Activated CD4-positive, alpha-beta memory T cell treated with anti-CD3 and anti-CD28 coated beads for 36 hours (primary cell): Measurements from ENCODE around the gene MED12L. TPM values are rescaled to one million over a fixed set of nuclear protein-coding genes. Genes with fewer than 3 reads are reported as not detected.

ENCODE experiments used
- CTCF ChIA-PET: fragments of 350-600 bp; sonication (Branson Sonifier 250); formaldehyde crosslinking; loops from one replicate; lab custom pipeline; 2021; ENCODE audit warnings: antibody characterized with exemption, inconsistent platforms; lab: Charles Lee
- POLR2A ChIA-PET: fragments of 350-600 bp; sonication (Branson Sonifier 250); formaldehyde crosslinking; loops from one replicate; lab custom pipeline; 2021; ENCODE audit warnings: antibody characterized with exemption; lab: Charles Lee
- DNase-seq: peaks from one replicate; pipeline ENCODE4 v3.0.0-alpha.2; 2020
- H3K27ac Mint-ChIP-seq: one replicate; pipeline ENCODE4 v1.8.0; 2021; ENCODE audit warnings: mixed read lengths
- H3K27me3 Mint-ChIP-seq: one replicate; pipeline ENCODE4 v1.8.0; 2021; ENCODE audit warnings: mixed read lengths
- H3K36me3 Mint-ChIP-seq: one replicate; pipeline ENCODE4 v1.8.0; 2021; ENCODE audit warnings: mixed read lengths
- H3K4me1 Mint-ChIP-seq: one replicate; pipeline ENCODE4 v1.8.0; 2021; ENCODE audit warnings: low read depth, mixed read lengths
- H3K4me3 Mint-ChIP-seq: one replicate; pipeline ENCODE4 v1.8.0; 2021; ENCODE audit warnings: mild to moderate bottlenecking, mixed read lengths
- H3K9me3 Mint-ChIP-seq: one replicate; pipeline ENCODE4 v1.8.0; 2021; ENCODE audit warnings: mixed read lengths
- intact Hi-C: fragments of 100-400 bp; cut with micrococcal nuclease; formaldehyde crosslinking; loops from one replicate; pipeline ENCODE4 v1.15.1; 2023
- total RNA-seq, 2 experiments: library from RNA; stranded (reverse); gene quantifications; one replicate each; pipeline ENCODE4 v1.2.3, GENCODE V29; 2021

MED12L gene
- total RNA-seq, 2 experiments from 2014 or later: 1.5 TPM

- Mint-ChIP-seq H3K9me3 (no peaks in the 10 kb centered on the region), H3K4me1 (peaks cover 28% of the 10 kb centered on the region), H3K36me3 (no peaks in the 10 kb centered on the region), H3K4me3 (no peak overlapping the region), H3K27ac (peak overlapping the region; percentile 62), H3K27me3 (no peaks in the 10 kb centered on the region)
- ChIA-PET POLR2A (interaction anchor here (1.0 to 1.4 kb wide), 3 partner anchors 22 to 100 kb away, joined by 3 to 4 read pairs (median 3); partner anchors contain the start of gene GPR87), CTCF (interaction anchor here (0.7 to 9.6 kb wide), 15 partner anchors 15 to 127 kb away, joined by 3 to 157 read pairs (median 5); partner anchors contain the start of gene GPR171)
- DNase-seq: no peak
- intact Hi-C loops: loop anchor here (1.0 to 10.0 kb wide), 7 partner anchors 33 to 739 kb away; partner anchors contain the start of genes EIF2A, GPR87, P2RY13 and SERP1
Observed at GRCh38 chr3:151283387-151283786, 197.9 kb downstream of the MED12L start.

DNA sequence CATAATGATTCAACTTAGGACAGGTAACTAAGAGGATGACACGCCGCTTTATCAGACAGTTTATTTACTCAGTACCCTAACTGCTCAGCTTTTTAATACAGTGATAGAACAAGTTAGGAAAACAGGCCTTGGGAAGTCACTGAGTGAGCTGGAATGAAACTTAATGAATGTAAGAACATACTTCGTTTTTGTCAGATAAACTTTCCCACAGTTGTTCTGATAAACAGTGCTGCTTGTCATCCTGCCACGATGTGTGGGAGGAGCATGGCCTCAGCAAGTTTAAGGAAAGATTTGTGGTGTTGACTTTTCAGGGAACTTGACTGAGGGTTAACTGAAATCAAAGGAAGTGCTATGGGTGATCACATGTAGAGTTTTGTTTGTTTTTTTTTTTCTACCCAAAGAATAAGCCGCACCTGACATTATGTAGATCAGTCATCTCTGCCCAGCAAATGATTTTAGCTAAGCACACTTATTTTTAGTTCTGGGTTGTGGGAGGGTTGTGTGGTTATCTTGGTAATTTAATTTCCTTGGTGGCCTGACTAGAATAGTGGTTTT lies 198.5 kb downstream of the MED12L start:
- H3K36me3 Mint-ChIP-seq: no peaks in the 10 kb centered on the region
- H3K27ac Mint-ChIP-seq: peak overlapping the region; percentile 59
- intact Hi-C loops: loop anchor here (1.0 to 10.0 kb wide), 9 partner anchors 21 to 739 kb away; partner anchors contain the start of genes EIF2A, GPR87, P2RY13 and SERP1
- no peaks in the 10 kb centered on the region for H3K27me3 Mint-ChIP-seq
- CTCF ChIA-PET: interaction anchor here (0.7 to 4.6 kb wide), 13 partner anchors 14 to 128 kb away, joined by 3 to 48 read pairs (median 5); no protein-coding TSS in a partner anchor
- no peaks in the 10 kb centered on the region for H3K9me3 Mint-ChIP-seq
- no peak overlapping the region for H3K4me3 Mint-ChIP-seq
- DNase-seq: peak; percentile 67
- peaks cover 22% of the 10 kb centered on the region for H3K4me1 Mint-ChIP-seq
- POLR2A ChIA-PET: interaction anchor here (1.0 to 1.4 kb wide), 5 partner anchors 21 to 100 kb away, joined by 3 to 4 read pairs (median 3); partner anchors contain the start of gene GPR87

GRCh38 chr3:151285940-151286339 lies 200.5 kb downstream of the MED12L start:
- POLR2A ChIA-PET: no interaction called here
- intact Hi-C loops: loop anchor here (2.0 to 10.0 kb wide), 2 partner anchors 199 to 741 kb away; partner anchors contain the start of genes EIF2A and SERP1
- Mint-ChIP-seq H3K4me3 (no peak overlapping the region), H3K4me1 (peaks cover 21% of the 10 kb centered on the region), H3K27ac (no peak overlapping the region), H3K9me3 (no peaks in the 10 kb centered on the region), H3K36me3 (no peaks in the 10 kb centered on the region), H3K27me3 (no peaks in the 10 kb centered on the region)
- no peak for DNase-seq
- CTCF ChIA-PET: interaction anchor here (0.7 to 4.6 kb wide), 7 partner anchors 39 to 137 kb away, joined by 3 to 48 read pairs (median 3); partner anchors contain the start of gene P2RY13

- Mint-ChIP-seq H3K4me3 (no peak overlapping the region), H3K36me3 (no peaks in the 10 kb centered on the region), H3K9me3 (no peaks in the 10 kb centered on the region), H3K27me3 (peaks cover 6% of the 10 kb centered on the region), H3K27ac (no peak overlapping the region), H3K4me1 (peaks cover under 1% of the 10 kb centered on the region)
- no peak for DNase-seq
- POLR2A ChIA-PET: no interaction called here
- intact Hi-C loops: loop anchor here (10.0 kb wide), 1 partner anchor 745 kb away; the partner anchor contains the start of genes EIF2A and SERP1
- CTCF ChIA-PET: interaction anchor here (1.0 to 2.0 kb wide), 3 partner anchors 38 to 122 kb away, joined by 4 to 11 read pairs (median 7); no protein-coding TSS in a partner anchor
Observed at GRCh38 chr3:151289445-151289844, 204.0 kb downstream of the MED12L start.

- no peaks in the 10 kb centered on the region for H3K36me3 Mint-ChIP-seq
- DNase-seq: no peak
- H3K9me3 Mint-ChIP-seq: no peaks in the 10 kb centered on the region
- intact Hi-C loops: loop anchor here (1.0 to 2.0 kb wide), 2 partner anchors 37 to 548 kb away; no protein-coding TSS in a partner anchor
- ChIA-PET CTCF (interaction anchor here (1.0 to 1.1 kb wide), 2 partner anchors 14 to 134 kb away, joined by 3 read pairs; no protein-coding TSS in a partner anchor), POLR2A (no interaction called here)
- no peaks in the 10 kb centered on the region for H3K4me1 Mint-ChIP-seq
- H3K4me3 Mint-ChIP-seq: no peak overlapping the region
- H3K27ac Mint-ChIP-seq: no peak overlapping the region
- peaks cover 9% of the 10 kb centered on the region for H3K27me3 Mint-ChIP-seq
Observed at GRCh38 chr3:151290673-151291072, 205.2 kb downstream of the MED12L start.

DNA sequence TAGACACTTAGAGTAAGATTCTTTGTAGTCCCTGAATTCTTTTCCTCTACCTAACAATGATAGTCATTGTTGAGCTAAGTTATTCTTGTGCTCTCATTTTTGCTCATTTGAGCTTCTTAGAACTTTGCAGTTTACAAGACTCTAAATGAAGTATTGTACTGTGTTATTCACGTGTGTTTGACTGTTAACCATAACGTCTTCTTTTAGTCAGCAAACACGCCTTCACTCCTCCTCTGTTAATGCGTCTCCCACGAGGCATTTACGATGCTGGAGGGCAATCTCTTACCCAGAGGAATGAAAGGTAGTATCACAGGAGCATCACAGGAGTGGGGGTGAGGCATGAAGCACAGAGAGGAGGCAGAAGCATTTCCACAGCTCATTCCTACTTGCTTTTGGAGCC lies 207.7 kb downstream of the MED12L start:
- Mint-ChIP-seq H3K27ac (no peak overlapping the region), H3K4me3 (no peak overlapping the region), H3K36me3 (no peaks in the 10 kb centered on the region), H3K27me3 (peaks cover 15% of the 10 kb centered on the region), H3K9me3 (no peaks in the 10 kb centered on the region), H3K4me1 (no peaks in the 10 kb centered on the region)
- intact Hi-C loops: no loop called here
- DNase-seq: no peak
- ChIA-PET POLR2A (interaction anchor here (1.4 kb wide), 1 partner anchor 23 kb away, joined by 4 read pairs; the partner anchor contains the start of gene GPR87), CTCF (interaction anchor here (0.6 to 2.3 kb wide), 6 partner anchors 33 to 716 kb away, joined by 3 to 13 read pairs (median 8); no protein-coding TSS in a partner anchor)

DNA sequence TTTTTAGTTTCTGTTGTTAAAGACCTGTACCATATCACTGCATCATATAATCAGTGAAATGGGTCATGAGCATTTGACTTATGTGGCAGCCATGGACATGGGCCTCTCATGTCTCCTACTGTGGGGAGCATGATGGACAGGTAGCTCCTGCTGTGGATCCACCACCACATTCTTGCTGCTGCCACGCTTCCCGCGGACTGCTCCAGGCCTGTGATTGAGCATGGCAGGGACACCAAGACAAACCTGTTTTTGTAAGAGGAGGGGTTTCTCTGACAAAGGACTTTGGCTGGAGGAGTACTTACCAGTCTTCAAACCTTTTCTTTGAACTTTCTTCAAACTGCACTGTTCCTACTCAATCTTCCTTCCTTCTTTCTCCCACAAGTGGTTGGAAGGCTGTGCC lies 210.8 kb downstream of the MED12L start:
- no peak for DNase-seq
- H3K27ac Mint-ChIP-seq: no peak overlapping the region
- no peak overlapping the region for H3K4me3 Mint-ChIP-seq
- peaks cover 29% of the 10 kb centered on the region for H3K27me3 Mint-ChIP-seq
- H3K9me3 Mint-ChIP-seq: no peaks in the 10 kb centered on the region
- H3K4me1 Mint-ChIP-seq: peaks cover 6% of the 10 kb centered on the region
- H3K36me3 Mint-ChIP-seq: no peaks in the 10 kb centered on the region
- ChIA-PET POLR2A (no interaction called here), CTCF (interaction anchor here (1.3 kb wide), 1 partner anchor 128 kb away, joined by 3 read pairs; no protein-coding TSS in a partner anchor)
- intact Hi-C loops: no loop called here

DNA sequence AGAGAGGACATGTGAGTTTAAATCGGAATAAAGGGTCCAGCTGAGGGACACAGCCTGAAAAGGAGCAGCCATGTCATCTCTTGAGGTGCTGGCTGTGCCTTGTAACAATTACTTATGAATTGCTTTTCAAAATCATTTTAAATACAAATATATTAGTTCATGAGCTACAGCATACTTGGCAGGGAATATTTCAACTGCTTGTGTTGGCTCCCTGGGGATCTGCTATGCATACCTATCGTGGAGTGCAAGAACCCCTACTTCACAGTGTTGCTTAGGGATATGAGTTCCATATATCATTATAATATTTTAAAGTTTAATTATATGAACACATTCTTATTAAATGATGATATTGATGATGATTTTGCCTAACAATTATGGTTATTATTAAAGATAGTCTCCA lies 212.0 kb downstream of the MED12L start:
- Mint-ChIP-seq H3K9me3 (no peaks in the 10 kb centered on the region), H3K4me3 (no peak overlapping the region), H3K4me1 (peaks cover 15% of the 10 kb centered on the region), H3K36me3 (no peaks in the 10 kb centered on the region), H3K27ac (no peak overlapping the region), H3K27me3 (peaks cover 30% of the 10 kb centered on the region)
- CTCF ChIA-PET: interaction anchor here (1.2 to 1.9 kb wide), 3 partner anchors 13 to 171 kb away, joined by 3 to 5 read pairs (median 3); no protein-coding TSS in a partner anchor
- DNase-seq: no peak
- intact Hi-C loops: no loop called here
- POLR2A ChIA-PET: no interaction called here

DNA sequence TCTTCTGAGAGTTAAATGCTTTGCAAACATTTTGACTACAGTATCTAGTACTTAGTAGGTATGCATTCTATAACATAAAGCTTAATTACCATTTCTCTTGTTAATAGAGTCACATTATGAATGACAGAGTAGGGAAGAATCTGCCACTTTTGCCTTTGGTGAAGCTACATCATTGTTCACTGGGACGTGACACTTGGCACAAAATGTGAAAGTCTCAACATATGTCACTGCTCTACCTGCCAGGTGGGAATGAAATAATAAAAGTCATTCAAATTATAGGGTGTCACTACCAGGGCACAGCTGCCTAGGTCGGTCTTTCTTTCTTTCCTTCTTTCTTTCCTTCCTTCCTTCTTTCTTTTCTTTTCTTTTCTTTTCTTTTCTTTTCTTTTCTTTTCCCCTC lies 213.5 kb downstream of the MED12L start:
- intact Hi-C loops: no loop called here
- no peak for DNase-seq
- CTCF ChIA-PET: interaction anchor here (1.3 to 2.4 kb wide), 4 partner anchors 15 to 131 kb away, joined by 3 to 7 read pairs (median 6); no protein-coding TSS in a partner anchor

DNA sequence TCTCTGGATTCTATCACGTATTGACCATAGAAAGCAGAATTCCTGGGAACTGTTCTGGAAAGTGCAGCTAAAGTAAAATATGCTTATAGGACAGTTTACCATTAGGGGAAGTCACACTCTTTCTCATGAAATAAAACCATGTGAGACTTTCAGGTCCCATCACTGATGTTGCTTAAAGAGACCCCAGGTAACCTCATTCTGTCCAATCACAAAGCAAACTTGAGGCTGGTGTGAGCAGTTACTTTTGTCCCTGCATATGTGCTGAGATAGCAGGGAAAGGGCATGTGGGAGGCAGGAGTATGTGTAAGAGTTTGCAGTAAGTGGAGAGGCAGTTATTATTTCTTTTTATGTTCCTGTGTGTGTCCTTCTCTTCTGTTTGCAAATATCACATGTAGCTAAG lies 215.1 kb downstream of the MED12L start:
- CTCF ChIA-PET: interaction anchor here (1.5 to 2.4 kb wide), 2 partner anchors 9 to 132 kb away, joined by 4 to 6 read pairs; no protein-coding TSS in a partner anchor
- intact Hi-C loops: loop anchor here (2.0 kb wide), 1 partner anchor 16 kb away; the partner anchor contains the start of gene GPR87
- Mint-ChIP-seq H3K27ac (no peak overlapping the region), H3K9me3 (no peaks in the 10 kb centered on the region), H3K27me3 (peaks cover 35% of the 10 kb centered on the region), H3K36me3 (no peaks in the 10 kb centered on the region), H3K4me1 (peaks cover 41% of the 10 kb centered on the region), H3K4me3 (no peak overlapping the region)
- DNase-seq: no peak
- POLR2A ChIA-PET: interaction anchor here (0.7 kb wide), 1 partner anchor 99 kb away, joined by 3 read pairs; no protein-coding TSS in a partner anchor

More for the DNA sequence above, 213.5 kb downstream of the MED12L start:
- peaks cover 29% of the 10 kb centered on the region for H3K4me1 Mint-ChIP-seq
- no peaks in the 10 kb centered on the region for H3K36me3 Mint-ChIP-seq
- H3K4me3 Mint-ChIP-seq: no peak overlapping the region
- H3K9me3 Mint-ChIP-seq: no peaks in the 10 kb centered on the region
- H3K27ac Mint-ChIP-seq: no peak overlapping the region
- POLR2A ChIA-PET: interaction anchor here (0.5 kb wide), 1 partner anchor 93 kb away, joined by 3 read pairs; no protein-coding TSS in a partner anchor
- H3K27me3 Mint-ChIP-seq: peaks cover 38% of the 10 kb centered on the region

DNA sequence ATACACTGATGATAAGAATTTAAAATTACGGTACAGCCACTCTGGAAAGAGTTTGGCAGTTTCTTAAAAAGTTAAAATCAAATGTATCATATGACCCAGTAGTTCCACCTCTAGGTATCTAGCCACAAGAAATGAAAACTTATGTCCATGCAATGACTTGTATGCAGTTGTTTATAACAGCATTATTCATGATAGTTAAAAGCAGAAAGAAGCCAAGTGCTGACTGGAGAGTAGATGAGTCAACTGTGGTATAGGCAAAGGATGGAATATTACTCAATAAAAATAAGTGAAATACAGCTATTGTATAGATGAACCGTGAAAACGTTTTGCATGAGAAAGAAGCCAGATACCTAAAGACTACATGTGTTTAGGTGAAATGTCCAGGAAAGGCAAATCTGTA lies 216.3 kb downstream of the MED12L start:
- POLR2A ChIA-PET: no interaction called here

More for the DNA sequence above, 216.3 kb downstream of the MED12L start:
- Mint-ChIP-seq H3K27ac (no peak overlapping the region), H3K4me3 (no peak overlapping the region), H3K27me3 (peaks cover 35% of the 10 kb centered on the region), H3K9me3 (no peaks in the 10 kb centered on the region), H3K36me3 (no peaks in the 10 kb centered on the region), H3K4me1 (peaks cover 52% of the 10 kb centered on the region)
- CTCF ChIA-PET: interaction anchor here (1.5 to 1.6 kb wide), 2 partner anchors 10 to 26 kb away, joined by 4 read pairs; no protein-coding TSS in a partner anchor
- intact Hi-C loops: loop anchor here (2.0 kb wide), 1 partner anchor 15 kb away; the partner anchor contains the start of gene GPR87
- DNase-seq: no peak
